ENCODE results near the gene PRR36.

Gene PRR36

DNA sequence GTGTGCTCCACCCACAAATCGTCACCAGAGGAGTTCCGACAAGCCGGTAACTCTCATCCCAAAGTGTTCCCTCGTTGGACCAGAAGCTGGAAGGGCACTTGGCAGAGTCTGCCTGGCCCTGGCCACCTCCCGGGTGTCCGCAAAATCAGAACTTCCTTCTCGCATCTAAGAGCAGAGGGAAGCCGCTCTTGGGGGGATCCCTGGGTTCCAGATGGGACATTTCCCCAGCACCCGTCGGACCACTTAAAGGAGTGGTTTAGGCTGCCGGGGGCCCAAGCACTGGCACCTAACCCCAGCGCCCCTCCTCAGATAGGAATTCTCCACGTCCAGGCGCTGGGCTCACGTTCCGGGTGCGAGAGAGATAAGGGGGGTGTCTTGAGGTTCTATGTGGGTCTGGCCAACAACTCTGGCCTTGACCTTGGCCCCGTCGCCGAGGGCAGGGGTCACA lies 28.6 kb upstream of the PRR36 start:
- Histone ChIP-seq H2BK120ac (ENCODE audit: low read depth, low read length) (peak overlapping the region; percentile 83), H3K27me3 (ENCODE audit: control insufficient read depth in 3 of 3, insufficient read depth in 3 of 3, low read depth in 1 of 3, low read length in 3 of 3) (peaks cover 0 to 4% (median 0%) of the 10 kb centered on the region in 3 experiments), H2AK5ac (ENCODE audit: low read depth, low read length) (peak overlapping the region; percentile 95), H4K91ac (ENCODE audit: low read depth, low read length, poor library complexity) (no peak overlapping the region), H3K18ac (ENCODE audit: low read length) (peak overlapping the region; percentile 96), H3K27ac (replicated peaks; ENCODE audit: low read length) (peak overlapping the region; percentile 92), H4K8ac (ENCODE audit: low read depth, low read length) (no peak overlapping the region), H3K9me3 (replicated peaks in 1 of 2; ENCODE audit: control insufficient read depth in 2 of 2, insufficient read depth in 1 of 2, low read depth in 1 of 2, low read length in 2 of 2) (no peaks in the 10 kb centered on the region), H3K23ac (ENCODE audit: low read depth, low read length, poor library complexity) (peak overlapping the region; percentile 96), H2BK12ac (ENCODE audit: low read length) (no peak overlapping the region), H3K9ac (ENCODE audit: low read depth, low read length, poor library complexity) (peak overlapping the region; percentile 94), H3K79me1 (ENCODE audit: low read depth, low read length) (peaks cover 19% of the 10 kb centered on the region), H3K4me1 (ENCODE audit: control insufficient read depth in 2 of 2, insufficient read depth in 1 of 2, low read depth in 1 of 2, low read length in 2 of 2) (peaks cover 13% of the 10 kb centered on the region in 2 donors), H2BK5ac (ENCODE audit: low read length) (no peak overlapping the region), H3K4me3 (ENCODE audit: low read length in 2 of 2) (peak overlapping the region; percentile 78 to 97), H3K4ac (ENCODE audit: low read length) (no peak overlapping the region), H3K4me2 (ENCODE audit: insufficient read depth, low read length, poor library complexity, severe bottlenecking) (peak overlapping the region; percentile 81), H3K14ac (ENCODE audit: low read length) (peak overlapping the region; percentile 94), H2AFZ (ENCODE audit: low read length) (peak overlapping the region; percentile 84), H2BK15ac (ENCODE audit: low read length) (no peak overlapping the region), H3K36me3 (replicated peaks in 1 of 2; ENCODE audit: control insufficient read depth in 2 of 2, insufficient read depth in 2 of 2, low read length in 2 of 2) (peaks cover 5 to 17% of the 10 kb centered on the region in 2 donors)
- no peak for DNase-seq (ENCODE audit: low spot score)
- WGBS, 2 donors (ENCODE audit: extremely low coverage in 2 of 2, insufficient read length in 2 of 2, insufficient replicate concordance in 1 of 2) = no CpG with 5 or more reads among the region's 20 CpGs

DNA sequence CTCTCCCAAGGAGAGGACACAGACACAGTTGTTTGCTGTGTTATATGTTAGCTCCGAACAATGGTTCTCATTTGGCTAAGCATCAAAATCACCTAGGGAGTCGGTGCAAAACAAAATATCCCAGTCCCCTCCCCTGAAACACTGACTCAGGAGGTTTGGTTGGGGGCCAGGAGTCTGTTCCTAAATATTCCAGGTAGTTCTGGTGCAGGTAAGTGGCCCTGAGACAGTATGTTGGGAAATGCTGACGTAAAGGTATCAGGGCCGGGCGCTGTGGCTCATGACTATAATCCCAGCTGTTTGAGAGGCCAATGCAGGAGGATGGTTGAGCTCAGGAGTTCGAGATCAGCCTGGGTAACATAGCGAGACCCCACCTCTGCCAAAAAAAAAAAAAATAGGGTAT lies 27.1 kb upstream of the PRR36 start:
- H4K8ac ChIP-seq (ENCODE audit: low read depth, low read length) = no peak overlapping the region
- H3K4me3 ChIP-seq (ENCODE audit: low read length in 2 of 2) = no peak overlapping the region
- no peak overlapping the region for H3K27ac ChIP-seq (replicated peaks; ENCODE audit: low read length)
- H3K18ac ChIP-seq (ENCODE audit: low read length) = no peak overlapping the region
- peaks cover 13% of the 10 kb centered on the region in 2 donors for H3K4me1 ChIP-seq (ENCODE audit: control insufficient read depth in 2 of 2, insufficient read depth in 1 of 2, low read depth in 1 of 2, low read length in 2 of 2)
- no peak for DNase-seq (ENCODE audit: low spot score)
- H2BK15ac ChIP-seq (ENCODE audit: low read length) = no peak overlapping the region
- no peak overlapping the region for H3K23ac ChIP-seq (ENCODE audit: low read depth, low read length, poor library complexity)
- H3K79me1 ChIP-seq (ENCODE audit: low read depth, low read length) = peaks cover 13% of the 10 kb centered on the region
- no peak overlapping the region for H3K4ac ChIP-seq (ENCODE audit: low read length)
- no peaks in the 10 kb centered on the region for H3K9me3 ChIP-seq (replicated peaks in 1 of 2; ENCODE audit: control insufficient read depth in 2 of 2, insufficient read depth in 1 of 2, low read depth in 1 of 2, low read length in 2 of 2)
- no peak overlapping the region for H3K4me2 ChIP-seq (ENCODE audit: insufficient read depth, low read length, poor library complexity, severe bottlenecking)
- H3K9ac ChIP-seq (ENCODE audit: low read depth, low read length, poor library complexity) = no peak overlapping the region
- H2BK12ac ChIP-seq (ENCODE audit: low read length) = no peak overlapping the region
- no peak overlapping the region for H3K14ac ChIP-seq (ENCODE audit: low read length)
- no peak overlapping the region for H2AK5ac ChIP-seq (ENCODE audit: low read depth, low read length)
- H3K36me3 ChIP-seq (replicated peaks in 1 of 2; ENCODE audit: control insufficient read depth in 2 of 2, insufficient read depth in 2 of 2, low read length in 2 of 2) = peaks cover 1 to 12% of the 10 kb centered on the region in 2 donors
- H3K27me3 ChIP-seq (ENCODE audit: control insufficient read depth in 3 of 3, insufficient read depth in 3 of 3, low read depth in 1 of 3, low read length in 3 of 3) = peaks cover 0 to 4% (median 0%) of the 10 kb centered on the region in 3 experiments
- no peak overlapping the region for H4K91ac ChIP-seq (ENCODE audit: low read depth, low read length, poor library complexity)
- H2BK5ac ChIP-seq (ENCODE audit: low read length) = no peak overlapping the region
- H2BK120ac ChIP-seq (ENCODE audit: low read depth, low read length) = no peak overlapping the region
- H2AFZ ChIP-seq (ENCODE audit: low read length) = no peak overlapping the region
- WGBS, 2 donors (ENCODE audit: extremely low coverage in 2 of 2, insufficient read length in 2 of 2, insufficient replicate concordance in 1 of 2) = no CpG with 5 or more reads among the region's 7 CpGs

DNA sequence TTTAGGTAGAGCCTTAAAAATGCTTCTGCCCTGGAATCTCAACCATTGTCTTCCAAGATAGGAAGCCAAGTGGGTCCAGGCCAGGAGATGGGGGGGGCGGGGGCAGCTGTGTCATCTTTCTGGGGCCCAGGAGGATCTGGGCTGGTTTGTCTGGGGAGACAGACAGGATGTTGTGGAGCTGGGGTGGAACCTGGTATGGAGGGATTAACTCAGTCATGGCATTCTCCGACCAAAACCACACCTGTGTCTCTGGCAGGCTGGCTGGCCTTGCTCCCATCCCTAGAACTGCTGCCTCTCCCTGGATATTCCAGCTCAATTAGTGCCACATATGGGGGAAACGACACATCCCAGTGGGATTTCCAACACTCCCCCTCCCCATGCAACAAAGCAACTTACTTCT lies 26.7 kb upstream of the PRR36 start:
- no peak overlapping the region for H4K91ac ChIP-seq (ENCODE audit: low read depth, low read length, poor library complexity)
- H2AFZ ChIP-seq (ENCODE audit: low read length) = no peak overlapping the region
- H3K4me3 ChIP-seq (ENCODE audit: low read length in 2 of 2) = no peak overlapping the region
- WGBS, 2 donors (ENCODE audit: extremely low coverage in 2 of 2, insufficient read length in 2 of 2, insufficient replicate concordance in 1 of 2) = no CpG with 5 or more reads among the region's 3 CpGs
- no peak overlapping the region for H3K4ac ChIP-seq (ENCODE audit: low read length)
- H3K79me1 ChIP-seq (ENCODE audit: low read depth, low read length) = peaks cover 12% of the 10 kb centered on the region
- no peak for DNase-seq (ENCODE audit: low spot score)
- H3K23ac ChIP-seq (ENCODE audit: low read depth, low read length, poor library complexity) = no peak overlapping the region
- H3K9me3 ChIP-seq (replicated peaks in 1 of 2; ENCODE audit: control insufficient read depth in 2 of 2, insufficient read depth in 1 of 2, low read depth in 1 of 2, low read length in 2 of 2) = no peaks in the 10 kb centered on the region
- H2BK120ac ChIP-seq (ENCODE audit: low read depth, low read length) = no peak overlapping the region
- H3K27me3 ChIP-seq (ENCODE audit: control insufficient read depth in 3 of 3, insufficient read depth in 3 of 3, low read depth in 1 of 3, low read length in 3 of 3) = peaks cover 0 to 4% (median 0%) of the 10 kb centered on the region in 3 experiments
- no peak overlapping the region for H3K9ac ChIP-seq (ENCODE audit: low read depth, low read length, poor library complexity)
- H3K4me2 ChIP-seq (ENCODE audit: insufficient read depth, low read length, poor library complexity, severe bottlenecking) = no peak overlapping the region
- H2AK5ac ChIP-seq (ENCODE audit: low read depth, low read length) = no peak overlapping the region
- H2BK5ac ChIP-seq (ENCODE audit: low read length) = peak overlapping the region; percentile 39
- no peak overlapping the region for H2BK12ac ChIP-seq (ENCODE audit: low read length)
- no peak overlapping the region for H3K18ac ChIP-seq (ENCODE audit: low read length)
- peaks cover 1 to 8% of the 10 kb centered on the region in 2 donors for H3K36me3 ChIP-seq (replicated peaks in 1 of 2; ENCODE audit: control insufficient read depth in 2 of 2, insufficient read depth in 2 of 2, low read length in 2 of 2)
- no peak overlapping the region for H4K8ac ChIP-seq (ENCODE audit: low read depth, low read length)
- H3K27ac ChIP-seq (replicated peaks; ENCODE audit: low read length) = no peak overlapping the region
- H3K14ac ChIP-seq (ENCODE audit: low read length) = no peak overlapping the region
- H3K4me1 ChIP-seq (ENCODE audit: control insufficient read depth in 2 of 2, insufficient read depth in 1 of 2, low read depth in 1 of 2, low read length in 2 of 2) = peaks cover 13% of the 10 kb centered on the region in 2 donors
- no peak overlapping the region for H2BK15ac ChIP-seq (ENCODE audit: low read length)

- peak overlapping the region; percentile 39 for H2BK5ac ChIP-seq (ENCODE audit: low read length)
- no peak overlapping the region for H4K8ac ChIP-seq (ENCODE audit: low read depth, low read length)
- WGBS, 2 donors (ENCODE audit: extremely low coverage in 2 of 2, insufficient read length in 2 of 2, insufficient replicate concordance in 1 of 2) = no CpG with 5 or more reads among the region's 21 CpGs
- no peak overlapping the region for H3K27ac ChIP-seq (replicated peaks; ENCODE audit: low read length)
- H2AK5ac ChIP-seq (ENCODE audit: low read depth, low read length) = peak overlapping the region; percentile 63
- H3K18ac ChIP-seq (ENCODE audit: low read length) = peak overlapping the region; percentile 38
- peaks cover 13% of the 10 kb centered on the region in 2 donors for H3K4me1 ChIP-seq (ENCODE audit: control insufficient read depth in 2 of 2, insufficient read depth in 1 of 2, low read depth in 1 of 2, low read length in 2 of 2)
- peaks cover 0 to 4% (median 0%) of the 10 kb centered on the region in 3 experiments for H3K27me3 ChIP-seq (ENCODE audit: control insufficient read depth in 3 of 3, insufficient read depth in 3 of 3, low read depth in 1 of 3, low read length in 3 of 3)
- no peak for DNase-seq (ENCODE audit: low spot score)
- no peak overlapping the region for H4K91ac ChIP-seq (ENCODE audit: low read depth, low read length, poor library complexity)
- no peak overlapping the region for H3K23ac ChIP-seq (ENCODE audit: low read depth, low read length, poor library complexity)
- H3K4me3 ChIP-seq (ENCODE audit: low read length in 2 of 2) = no peak overlapping the region
- no peak overlapping the region for H3K4me2 ChIP-seq (ENCODE audit: insufficient read depth, low read length, poor library complexity, severe bottlenecking)
- H3K36me3 ChIP-seq (replicated peaks in 1 of 2; ENCODE audit: control insufficient read depth in 2 of 2, insufficient read depth in 2 of 2, low read length in 2 of 2) = peaks cover 0 to 3% of the 10 kb centered on the region in 2 donors
- no peak overlapping the region for H3K9ac ChIP-seq (ENCODE audit: low read depth, low read length, poor library complexity)
- no peak overlapping the region for H2AFZ ChIP-seq (ENCODE audit: low read length)
- peak overlapping the region; percentile 41 for H2BK12ac ChIP-seq (ENCODE audit: low read length)
- peak overlapping the region; percentile 17 for H2BK120ac ChIP-seq (ENCODE audit: low read depth, low read length)
- no peak overlapping the region for H3K4ac ChIP-seq (ENCODE audit: low read length)
- H3K14ac ChIP-seq (ENCODE audit: low read length) = no peak overlapping the region
- H3K79me1 ChIP-seq (ENCODE audit: low read depth, low read length) = peaks cover 8% of the 10 kb centered on the region
- H2BK15ac ChIP-seq (ENCODE audit: low read length) = peak overlapping the region; percentile 75
- no peaks in the 10 kb centered on the region for H3K9me3 ChIP-seq (replicated peaks in 1 of 2; ENCODE audit: control insufficient read depth in 2 of 2, insufficient read depth in 1 of 2, low read depth in 1 of 2, low read length in 2 of 2)
These were observed 26.2 kb upstream of the PRR36 start for GRCh38 chr19:7900401-7900870.
